HG03558 (cell line): ENCODE data around the gene ADARB1.

Experiments used
- ATAC-seq: cut with Tn5 transposase; IDR thresholded peaks from one replicate; pipeline ENCODE4 v1.9.1; 2021; ENCODE audit warnings: moderate number of reproducible peaks; ENCODE audit not compliant: unreplicated experiment; ENCODE audit errors: extremely low read depth

The ADARB1 gene

DNA sequence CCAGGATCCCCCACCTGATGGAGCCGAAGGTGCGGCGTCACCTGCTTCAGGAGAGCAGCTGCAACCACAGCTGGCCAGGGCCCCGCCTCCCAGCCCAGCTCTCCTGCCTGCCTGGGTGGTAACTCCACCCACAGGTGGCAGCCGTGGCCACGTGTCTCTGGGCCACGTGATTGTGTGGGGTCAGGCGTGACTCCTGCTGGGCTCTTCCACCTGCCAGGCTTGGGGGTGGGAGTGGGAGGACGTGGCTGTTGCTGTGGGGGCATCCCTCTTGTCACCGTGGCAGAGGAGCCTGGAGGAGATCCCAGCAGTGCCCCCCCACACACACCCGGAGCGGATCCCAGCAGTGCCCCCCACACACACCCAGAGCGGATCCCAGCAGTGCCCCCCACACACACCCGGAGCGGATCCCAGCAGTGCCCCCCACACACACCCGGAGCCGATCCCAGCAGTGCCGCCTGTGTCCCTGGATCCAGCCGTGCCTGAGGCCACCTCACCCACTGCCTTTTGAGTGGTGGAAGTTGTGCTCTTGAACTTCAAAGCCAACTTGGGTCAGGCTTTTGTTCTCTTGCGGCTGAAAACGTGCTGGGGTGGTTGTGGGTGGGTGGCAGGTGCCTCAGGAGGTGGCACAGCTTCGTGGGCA, 181.1 kb downstream of the ADARB1 start:
- no peak for ATAC-seq

DNA sequence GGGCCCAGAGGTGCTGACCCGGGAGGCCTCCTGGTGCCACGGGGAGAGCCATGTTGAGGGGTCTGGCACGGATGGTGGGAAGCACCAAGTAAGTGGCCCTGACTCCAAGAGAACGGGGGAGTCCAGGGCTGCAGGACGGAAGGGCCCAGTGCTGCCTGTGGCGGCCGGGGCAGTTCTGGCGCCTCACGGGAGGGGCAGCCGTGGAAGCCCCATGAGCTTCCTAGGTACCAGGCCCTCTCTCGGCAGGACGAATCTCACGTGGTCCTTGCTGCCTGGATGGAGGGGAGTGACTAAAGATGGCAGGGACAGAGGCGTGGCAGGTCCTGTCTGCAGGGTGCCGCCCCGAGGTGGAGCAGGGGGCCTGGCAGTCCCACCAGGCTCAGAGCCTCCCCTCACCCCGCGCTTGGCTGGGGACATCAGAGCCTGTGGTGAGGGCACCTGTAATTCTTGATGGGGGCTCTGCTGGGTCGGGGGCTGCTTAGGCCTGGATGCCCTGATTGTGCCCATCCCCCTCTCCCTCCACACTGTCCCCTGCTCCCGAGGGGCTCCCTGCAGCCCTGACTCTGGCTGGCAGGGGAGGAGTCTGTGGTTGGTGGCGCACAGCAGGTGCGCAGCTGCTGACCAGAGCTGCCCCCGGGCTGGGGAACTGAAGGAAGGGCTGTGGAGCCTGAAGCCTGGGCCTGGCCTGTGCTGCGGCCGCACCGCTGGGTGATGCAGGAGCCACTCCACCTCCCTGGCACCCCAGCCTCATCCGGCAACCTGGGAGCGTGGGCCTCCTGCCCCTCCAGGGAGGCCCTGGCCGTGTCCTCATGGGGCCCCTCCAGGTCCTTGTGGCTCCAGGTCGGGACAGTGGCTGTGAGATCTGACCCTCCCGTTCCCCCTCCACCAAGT, 181.9 kb downstream of the ADARB1 start:
- ATAC-seq, result no peak

DNA sequence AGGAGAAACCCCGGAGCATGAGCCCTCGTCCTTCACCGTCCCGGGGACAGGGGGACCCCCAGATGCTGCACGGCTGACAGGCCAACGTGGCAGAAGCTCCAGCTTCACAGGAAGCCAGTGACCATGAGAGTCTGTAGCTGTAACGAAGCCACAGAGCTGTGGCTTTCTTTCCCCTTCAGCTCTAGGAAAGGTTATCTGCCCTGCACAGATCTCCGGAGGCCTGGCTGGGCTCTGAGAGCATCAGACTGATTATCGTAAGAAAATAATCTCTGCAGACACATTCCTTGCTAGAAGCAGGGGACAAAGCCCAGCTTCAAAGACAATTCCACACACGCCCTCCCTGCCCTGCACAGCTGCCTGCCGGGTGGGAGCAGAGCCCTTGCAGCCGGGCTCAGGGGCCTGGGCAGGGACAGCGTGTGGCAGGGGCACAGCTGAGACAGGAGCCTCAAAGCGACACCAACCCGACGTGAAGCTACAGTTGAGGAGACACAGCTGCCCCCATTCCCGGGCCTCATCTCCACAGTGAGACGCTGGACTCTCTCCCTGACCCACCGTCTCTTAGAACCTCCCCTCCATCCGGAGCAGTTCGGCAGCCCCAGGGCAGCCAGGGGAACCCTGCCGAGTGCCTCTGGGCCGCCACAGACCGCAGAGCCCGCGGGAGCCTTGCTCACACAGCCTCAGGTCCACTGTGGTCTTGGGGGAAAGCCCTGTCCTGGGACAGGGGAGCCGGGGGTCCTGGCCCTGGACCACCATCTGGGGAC, 182.7 kb downstream of the ADARB1 start:
- no peak for ATAC-seq

DNA sequence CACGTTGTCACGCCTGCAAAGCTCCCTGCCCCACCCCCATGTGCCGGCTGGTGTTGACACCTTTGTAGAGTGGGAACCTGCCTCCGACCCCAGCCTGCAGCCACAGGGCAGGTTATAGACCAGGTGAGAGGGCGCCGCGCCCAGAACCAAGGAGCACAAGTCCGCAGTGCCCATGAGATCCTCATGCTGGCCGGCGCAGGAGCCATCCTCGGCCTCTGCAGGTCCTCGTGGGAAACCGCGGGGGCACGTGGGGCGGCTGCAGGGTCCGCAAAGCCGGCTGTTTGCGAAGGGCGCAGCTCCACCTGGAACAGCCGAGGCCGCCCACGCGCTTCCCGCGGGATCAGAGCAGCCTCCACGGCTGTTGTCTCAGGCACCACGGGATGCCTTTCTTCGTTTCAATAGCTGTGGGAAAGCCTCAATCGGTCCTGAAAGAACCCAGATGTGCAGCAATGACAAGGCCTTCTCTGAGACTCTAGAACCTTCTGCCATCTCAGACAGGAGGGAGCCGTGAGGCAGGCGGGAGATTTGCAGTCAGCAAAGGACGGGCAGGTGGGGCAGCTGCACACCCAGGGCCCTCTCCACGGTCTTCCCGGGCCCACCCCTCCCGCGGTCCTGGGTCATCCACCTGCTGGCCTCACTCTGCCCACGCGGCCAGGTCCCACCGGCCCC, 183.4 kb downstream of the ADARB1 start:
- no peak for ATAC-seq

DNA sequence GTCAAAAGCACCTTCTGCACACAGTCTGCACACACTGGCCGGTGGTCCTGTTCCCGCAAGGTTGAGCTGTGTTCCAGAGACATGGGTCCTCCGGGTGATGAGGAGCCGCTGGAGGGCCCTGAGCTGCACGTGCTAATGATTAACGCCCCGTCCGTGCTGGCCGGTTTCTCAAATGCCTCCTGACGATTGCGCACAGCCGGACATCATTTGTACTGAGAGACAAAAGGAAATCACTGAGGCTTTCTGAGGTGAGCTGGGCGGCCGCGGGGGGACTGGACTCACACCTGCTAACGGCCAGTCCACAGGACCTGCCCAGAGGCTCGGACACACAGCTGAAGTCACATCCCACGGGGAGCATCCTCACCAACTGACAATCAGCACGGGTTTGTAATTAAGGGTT, 184.1 kb downstream of the ADARB1 start:
- ATAC-seq, result no peak

DNA sequence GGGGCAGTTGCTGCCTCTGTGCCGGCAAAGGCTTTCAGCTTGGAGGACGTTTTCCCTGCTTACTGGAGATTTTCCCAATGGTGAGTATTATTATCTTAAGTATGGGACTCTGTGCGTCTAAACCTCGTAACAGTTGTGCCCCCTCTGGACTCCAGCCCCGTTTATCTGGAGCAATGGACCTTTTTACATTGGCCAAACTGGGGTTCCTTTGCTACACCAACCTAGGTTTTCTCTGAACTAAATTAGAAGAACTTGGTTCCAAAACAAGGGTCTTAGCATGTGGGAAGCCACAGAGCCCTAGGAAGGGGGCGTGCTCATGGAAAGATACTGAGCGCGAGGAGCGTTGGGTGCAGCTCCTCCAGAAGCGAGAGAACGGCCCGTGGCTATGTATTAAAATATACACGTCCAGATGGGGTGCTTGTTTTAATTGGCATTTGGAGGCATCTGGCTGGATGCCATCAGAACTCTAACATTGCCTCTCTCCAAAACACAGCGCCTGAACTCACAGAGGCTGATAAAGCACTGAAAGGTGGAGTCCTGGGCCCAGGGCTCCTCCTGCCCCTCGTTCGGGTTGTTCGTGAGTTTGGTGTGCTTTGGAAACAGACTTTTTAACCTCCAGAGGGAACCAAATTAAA, 184.9 kb downstream of the ADARB1 start:
- ATAC-seq, result no peak

DNA sequence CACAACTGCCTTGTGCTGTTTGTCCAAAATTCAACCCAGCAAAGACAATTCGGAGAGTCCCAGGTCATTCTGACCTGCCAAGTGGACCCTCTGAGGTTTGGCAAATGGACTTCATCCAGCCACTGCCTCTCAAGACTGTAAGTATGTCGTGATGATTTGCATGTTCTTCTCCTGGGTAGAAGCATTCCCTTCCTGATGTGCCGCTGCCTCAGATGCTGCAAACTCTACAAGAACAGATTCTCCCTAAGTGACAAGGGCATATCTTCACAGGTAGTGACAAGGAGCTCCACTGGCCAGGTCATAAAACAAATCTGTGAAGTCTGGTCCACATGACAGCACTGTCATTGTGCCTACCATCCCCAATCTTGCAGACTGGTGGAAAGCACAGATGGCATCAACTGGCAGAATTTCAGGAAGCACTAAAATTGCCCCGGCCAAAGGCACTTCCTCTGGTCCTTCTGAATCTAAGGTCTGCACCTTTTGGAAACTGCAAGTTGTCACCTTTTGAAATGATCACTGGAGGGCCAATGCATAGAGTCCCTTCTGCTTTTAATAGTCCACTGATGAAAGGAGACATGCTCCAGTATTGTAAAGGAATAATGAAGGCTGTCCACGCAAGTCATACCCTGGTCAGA, 185.9 kb downstream of the ADARB1 start:
- ATAC-seq, result no peak

DNA sequence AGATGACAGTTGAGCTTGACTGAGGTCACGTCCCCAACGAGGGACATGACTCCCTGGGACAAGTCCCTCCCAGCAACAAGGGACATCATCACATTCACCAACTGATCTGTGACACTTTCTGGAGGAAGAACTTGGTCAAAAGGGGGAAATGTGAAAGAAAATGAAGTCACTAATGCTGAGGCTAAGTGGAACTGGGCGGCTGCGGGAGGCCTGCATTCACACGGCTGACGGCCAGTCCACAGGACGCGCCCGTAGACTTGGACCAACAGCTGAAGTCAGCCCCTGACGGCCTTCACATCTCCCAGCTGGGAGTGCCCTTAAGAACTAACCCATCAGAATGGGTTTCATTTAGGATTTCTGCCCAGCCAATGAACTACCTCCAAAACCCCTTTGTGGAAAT, 186.7 kb downstream of the ADARB1 start:
- ATAC-seq, result no peak

DNA sequence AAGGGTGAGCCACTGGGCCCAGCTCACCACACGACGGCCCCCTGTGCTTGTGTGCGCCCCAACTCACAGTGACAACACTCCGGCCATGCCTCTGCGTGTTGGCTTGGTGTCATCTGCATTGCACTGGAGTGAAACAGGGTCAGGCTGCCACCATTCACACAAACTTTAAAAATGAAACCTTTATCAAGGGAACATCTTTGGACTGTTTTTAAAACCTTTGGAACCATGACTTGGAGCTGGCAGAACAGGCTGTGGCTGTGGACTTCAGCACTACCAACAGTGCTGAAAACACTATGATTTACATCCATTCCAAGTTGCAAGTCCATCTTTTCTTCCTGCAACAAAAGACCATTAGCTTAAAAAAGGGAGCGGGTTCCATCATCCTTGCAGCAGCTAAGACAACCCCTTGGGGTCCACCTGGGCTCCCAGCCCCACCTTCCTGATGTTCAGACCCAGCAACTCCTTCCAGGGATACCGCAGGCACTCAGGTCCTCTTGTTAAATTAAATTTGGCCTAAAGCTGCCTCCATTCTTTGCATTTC, 187.7 kb downstream of the ADARB1 start:
- no peak for ATAC-seq

DNA sequence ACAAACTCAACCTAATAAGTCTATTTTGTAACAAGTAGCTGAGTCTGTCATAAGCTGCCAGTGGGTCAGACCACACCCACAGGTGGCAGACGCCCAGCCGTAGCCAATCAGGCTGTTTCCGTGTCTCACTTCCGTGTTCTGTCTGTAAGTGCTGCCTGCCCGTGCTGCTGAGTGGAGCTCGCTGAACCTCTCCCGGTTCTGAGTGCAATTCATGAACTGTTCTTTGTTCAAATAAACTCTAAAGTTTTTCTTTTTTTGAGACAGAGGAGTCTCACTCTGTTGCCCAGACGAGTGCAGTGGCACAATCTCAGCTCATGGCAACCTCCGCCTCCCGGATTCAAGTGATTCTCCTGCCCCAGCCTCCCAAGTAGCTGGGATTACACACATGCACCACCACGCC, 188.2 kb downstream of the ADARB1 start:
- ATAC-seq, result no peak

DNA sequence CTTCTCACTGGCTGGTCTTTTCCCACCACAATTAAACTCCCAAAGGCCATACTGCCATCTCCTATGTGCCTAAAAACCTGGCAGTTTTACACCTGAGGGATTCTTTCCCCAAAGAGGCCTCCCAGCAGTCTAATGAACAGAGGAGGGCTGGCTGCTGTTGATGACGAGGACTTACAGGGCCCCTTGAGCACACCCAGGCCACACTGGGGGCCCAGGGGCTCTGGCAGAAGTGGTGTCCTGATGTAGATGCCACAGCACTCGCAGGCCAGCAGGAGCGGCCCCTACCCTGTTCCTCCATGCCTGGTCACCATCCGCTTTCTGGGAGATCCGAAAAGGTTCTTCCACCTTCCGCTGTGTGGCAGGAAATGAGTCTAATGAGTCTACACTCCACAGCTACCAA, 189.2 kb downstream of the ADARB1 start:
- ATAC-seq, result no peak

DNA sequence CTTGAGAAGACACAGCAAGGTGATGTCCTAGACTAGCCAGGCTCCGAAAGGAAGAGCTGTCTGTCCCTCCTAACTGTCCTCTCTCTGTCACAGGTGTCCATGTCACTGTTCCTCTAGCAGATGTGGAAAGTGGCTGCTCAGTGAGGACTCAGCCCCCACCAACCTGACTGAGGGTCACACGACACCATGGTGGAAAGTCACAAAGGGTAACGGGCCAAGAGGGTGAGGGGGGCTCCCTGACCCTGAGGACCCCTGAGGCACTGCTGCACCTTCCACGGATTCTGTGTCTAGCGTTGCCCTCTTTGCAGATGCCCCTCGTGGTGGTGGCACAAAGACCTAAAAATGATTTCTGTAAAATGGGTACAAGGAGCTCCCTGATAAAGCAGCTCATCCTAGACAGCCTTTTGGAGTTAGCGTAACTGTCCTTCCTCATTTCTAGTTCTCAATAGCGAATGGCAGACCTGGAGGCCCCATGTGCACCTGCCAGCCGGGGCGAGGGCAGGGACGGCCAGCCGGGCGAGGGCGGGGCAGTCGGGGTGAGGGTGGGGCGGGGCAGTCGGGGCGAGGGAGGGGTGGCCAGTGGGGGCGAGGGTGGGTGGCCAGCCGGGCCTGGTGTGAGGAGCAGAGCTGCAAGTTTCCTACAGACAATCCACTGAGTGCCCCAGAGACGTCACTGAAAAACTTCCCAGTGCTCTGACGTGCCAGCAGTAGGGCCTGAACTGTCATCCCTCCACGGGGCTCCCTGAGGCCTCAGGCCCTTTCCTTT, 189.9 kb downstream of the ADARB1 start:
- ATAC-seq, result no peak

DNA sequence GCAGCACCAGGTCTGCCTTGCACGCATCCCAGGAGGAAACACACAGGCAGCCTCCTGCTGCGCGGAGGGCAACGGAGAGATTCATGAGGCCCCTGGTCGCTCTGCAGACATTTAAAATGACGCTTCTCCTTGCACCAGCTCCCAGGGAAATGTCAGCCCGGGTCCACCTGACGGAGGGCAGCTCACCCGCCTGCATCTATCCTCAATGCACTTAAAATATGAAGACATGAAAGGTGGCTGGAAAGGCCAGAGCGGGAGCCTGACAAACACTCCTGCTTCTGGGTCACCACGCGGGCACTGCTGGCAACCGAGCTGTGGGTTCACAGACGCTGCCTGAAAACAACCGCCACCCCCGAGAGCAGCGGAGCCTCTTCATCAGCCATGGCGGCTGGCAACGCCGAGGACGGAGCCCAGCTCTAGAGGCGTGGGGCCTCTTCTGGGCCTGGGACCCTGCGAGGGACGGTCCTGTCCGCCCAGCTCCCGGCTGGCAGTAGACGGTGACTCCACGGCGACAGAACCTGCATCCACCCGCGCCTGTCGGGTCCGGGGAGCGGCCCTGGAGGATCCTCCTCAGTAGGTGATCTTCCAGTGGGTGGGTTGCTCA, 190.6 kb downstream of the ADARB1 start:
- ATAC-seq, result no peak

DNA sequence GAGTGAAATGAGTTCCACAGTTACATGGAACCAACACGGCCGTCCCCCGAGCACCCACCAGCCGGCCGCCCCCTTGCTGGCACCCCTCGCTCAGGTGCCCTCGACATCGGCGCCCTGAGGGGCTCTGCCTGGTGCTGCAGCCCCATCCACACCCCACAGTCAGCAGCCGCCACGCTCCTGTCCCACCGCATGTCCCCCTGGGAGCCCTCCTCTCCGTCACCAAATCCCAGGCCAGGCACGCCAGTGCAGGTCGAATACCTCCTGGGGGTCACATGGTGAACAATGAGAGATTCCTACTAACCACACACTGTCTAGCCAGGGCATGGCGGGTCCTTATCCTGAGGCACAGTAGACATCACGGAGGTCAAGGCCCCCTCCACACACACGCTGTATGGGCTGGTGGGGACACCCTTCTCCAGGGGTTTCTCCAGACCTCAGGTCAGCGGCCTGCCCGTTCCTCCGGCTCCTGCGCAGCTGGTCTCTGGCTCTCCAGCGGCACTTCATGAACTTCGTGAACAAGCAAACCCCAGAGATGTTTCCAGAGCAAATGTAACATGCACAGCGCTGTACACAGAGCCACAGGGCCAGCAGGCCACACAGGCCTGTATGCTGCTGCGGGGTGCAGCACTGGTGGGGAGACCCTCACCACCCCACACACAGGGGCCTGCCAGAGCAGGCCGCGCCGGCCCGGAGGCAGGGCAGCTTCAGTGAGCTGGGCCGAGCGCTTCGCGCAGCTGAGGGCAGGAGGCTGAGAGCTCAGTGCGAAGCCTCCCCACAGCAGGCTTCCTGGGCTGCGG, 191.5 kb downstream of the ADARB1 start:
- ATAC-seq, result no peak

DNA sequence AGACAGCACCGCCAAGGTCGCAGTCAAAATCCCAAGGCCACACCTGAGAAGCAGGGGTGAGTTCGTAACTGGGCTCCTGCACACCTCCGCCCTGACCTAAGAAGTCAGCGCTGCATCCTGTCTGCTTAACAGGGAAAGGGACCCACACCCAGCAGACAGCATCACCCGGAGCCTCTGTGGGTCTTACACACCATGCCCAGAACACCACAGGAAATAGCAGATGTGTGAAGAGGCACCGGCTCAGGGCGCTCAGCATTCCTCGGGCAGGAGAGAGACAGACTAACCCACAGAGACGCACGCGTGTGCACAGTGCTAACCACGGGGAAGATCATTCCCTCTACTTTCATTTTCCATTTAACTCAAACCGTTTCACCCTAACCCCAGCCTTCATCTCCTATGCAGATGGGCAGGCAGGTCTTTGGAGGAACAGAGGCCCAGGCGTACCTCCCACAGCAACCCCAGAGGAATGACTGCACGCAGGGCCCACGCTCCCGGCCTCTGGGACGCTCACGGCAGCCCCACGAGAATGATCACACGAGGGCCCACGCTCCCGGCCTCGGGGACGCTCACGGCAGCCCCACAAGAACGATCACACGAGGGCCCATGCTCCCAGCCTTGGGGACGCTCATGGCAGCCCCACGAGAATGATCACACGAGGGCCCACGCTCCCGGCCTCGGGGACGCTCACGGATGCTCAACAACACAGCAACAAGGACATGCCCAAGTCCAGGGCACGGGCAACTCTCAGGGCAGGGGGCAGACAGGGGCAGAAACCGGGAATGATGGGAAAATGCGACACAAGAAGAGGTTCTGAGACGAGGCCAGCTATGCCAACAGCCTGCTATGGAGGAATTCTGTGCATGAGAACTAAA, 192.4 kb downstream of the ADARB1 start:
- no peak for ATAC-seq

DNA sequence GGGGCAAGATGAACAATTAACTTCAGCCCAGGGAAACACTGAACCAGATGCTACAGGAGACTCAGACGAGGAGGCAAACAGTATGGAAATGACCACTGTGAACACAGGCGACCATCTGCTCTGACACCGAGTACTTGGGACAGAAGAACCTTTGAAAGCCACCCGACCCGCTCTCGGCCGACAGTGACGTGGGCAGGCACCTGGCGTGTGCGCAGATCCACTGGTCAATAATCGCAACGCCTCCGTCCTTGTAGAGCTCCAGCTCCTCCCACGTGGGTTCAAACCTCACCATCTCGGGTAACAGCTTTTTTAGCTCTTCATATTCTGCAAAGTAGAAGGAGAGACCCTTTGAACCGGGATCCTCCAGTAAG, 193.0 kb downstream of the ADARB1 start:
- ATAC-seq, result no peak

DNA sequence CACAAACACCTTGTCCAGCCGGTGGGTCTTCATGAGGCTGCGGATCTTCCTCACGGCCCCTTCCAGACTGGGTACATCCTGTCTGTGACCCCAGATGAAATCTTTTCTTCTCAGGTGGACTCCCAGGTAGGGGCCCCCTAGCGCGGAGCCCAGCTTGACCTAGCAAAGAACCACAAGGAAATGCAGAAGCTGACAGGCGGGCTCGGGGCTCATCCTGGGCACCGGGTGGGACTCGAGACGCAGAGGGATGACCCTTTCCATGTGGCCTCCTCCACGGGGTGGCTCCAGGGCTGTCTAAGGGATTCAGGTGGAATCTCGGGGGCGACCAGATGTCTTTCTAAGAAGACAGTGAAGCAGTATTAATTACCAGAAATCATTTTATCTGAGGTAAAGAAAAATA, 195.5 kb downstream of the ADARB1 start:
- no peak for ATAC-seq
